SK-N-SH treated with all-trans-retinoic acid at 6 μM for 48 hours (cell line): ENCODE data around the gene CBL.

ENCODE experiments used
- ARNTL ChIP-seq: fragments of 450-650 bp; formaldehyde crosslinking; IDR thresholded peaks from 2 replicates; pipeline ENCODE4 v1.5.0; 2020; ENCODE audit warnings: low read depth, mild to moderate bottlenecking, moderate library complexity, borderline replicate concordance
- CSDC2 ChIP-seq: fragments of 250-450 bp; sonication (Bioruptor Pico); IDR thresholded peaks from 2 replicates; pipeline ENCODE4 v1.5.0; 2020; ENCODE audit warnings: mild to moderate bottlenecking, moderate library complexity
- ISL1 ChIP-seq: fragments of 250-450 bp; sonication (Bioruptor Pico); IDR thresholded peaks from 2 replicates; pipeline ENCODE4 v2.1.2; 2022; ENCODE audit warnings: mild to moderate bottlenecking, moderate library complexity
- PPARA ChIP-seq: fragments of 250-450 bp; sonication (Bioruptor Pico); IDR thresholded peaks from 2 replicates; pipeline ENCODE4 v1.5.0; 2020; ENCODE audit warnings: mild to moderate bottlenecking, borderline replicate concordance
- ZC3H10 ChIP-seq: fragments of 250-450 bp; sonication (Bioruptor Pico); IDR thresholded peaks from 2 replicates; pipeline ENCODE4 v1.5.1; 2021; ENCODE audit warnings: mild to moderate bottlenecking, moderate library complexity
- ZFP30 ChIP-seq: fragments of 450-650 bp; formaldehyde crosslinking; IDR thresholded peaks from 2 replicates; pipeline ENCODE4 v1.5.0; 2022; ENCODE audit warnings: mild to moderate bottlenecking, moderate library complexity
- TF ChIP-seq, protein P1 (sequence below): fragments of 250-450 bp; sonication (Bioruptor Pico); IDR thresholded peaks from 2 replicates; pipeline ENCODE4 v1.5.1; 2020; ENCODE audit warnings: low read depth, mild to moderate bottlenecking, moderate library complexity
- TF ChIP-seq, protein P2 (sequence below): fragments of 250-450 bp; sonication (Bioruptor Pico); IDR thresholded peaks from 2 replicates; pipeline ENCODE4 v1.8.0; 2020; ENCODE audit warnings: mild to moderate bottlenecking, moderate library complexity, borderline replicate concordance

DNA sequence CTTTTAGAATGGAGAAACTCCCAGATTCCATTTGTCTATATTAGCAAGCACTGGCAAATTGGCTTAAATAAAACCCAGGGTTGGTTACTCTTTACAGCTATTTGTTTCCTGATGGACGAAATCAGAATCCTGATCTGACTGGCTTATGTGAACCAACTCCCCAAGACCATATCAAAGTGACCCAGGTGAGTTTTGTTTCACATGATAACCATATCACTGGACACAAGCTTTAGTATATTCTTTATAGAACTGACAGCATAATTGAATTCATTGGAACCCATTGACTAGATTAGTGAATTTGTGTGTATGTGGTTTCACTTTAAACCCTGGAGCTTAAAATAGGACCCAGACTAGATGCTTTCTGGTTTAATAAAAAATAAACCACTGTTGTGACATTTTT lies 71.5 kb downstream of the CBL start:
- TF ChIP-seq ZC3H10 (CRISPR knock-in tag): no peak
- TF ChIP-seq, protein P1, sequence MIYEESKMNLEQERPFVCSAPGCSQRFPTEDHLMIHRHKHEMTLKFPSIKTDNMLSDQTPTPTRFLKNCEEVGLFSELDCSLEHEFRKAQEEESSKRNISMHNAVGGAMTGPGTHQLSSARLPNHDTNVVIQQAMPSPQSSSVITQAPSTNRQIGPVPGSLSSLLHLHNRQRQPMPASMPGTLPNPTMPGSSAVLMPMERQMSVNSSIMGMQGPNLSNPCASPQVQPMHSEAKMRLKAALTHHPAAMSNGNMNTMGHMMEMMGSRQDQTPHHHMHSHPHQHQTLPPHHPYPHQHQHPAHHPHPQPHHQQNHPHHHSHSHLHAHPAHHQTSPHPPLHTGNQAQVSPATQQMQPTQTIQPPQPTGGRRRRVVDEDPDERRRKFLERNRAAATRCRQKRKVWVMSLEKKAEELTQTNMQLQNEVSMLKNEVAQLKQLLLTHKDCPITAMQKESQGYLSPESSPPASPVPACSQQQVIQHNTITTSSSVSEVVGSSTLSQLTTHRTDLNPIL: no peak
- TF ChIP-seq, protein P2, sequence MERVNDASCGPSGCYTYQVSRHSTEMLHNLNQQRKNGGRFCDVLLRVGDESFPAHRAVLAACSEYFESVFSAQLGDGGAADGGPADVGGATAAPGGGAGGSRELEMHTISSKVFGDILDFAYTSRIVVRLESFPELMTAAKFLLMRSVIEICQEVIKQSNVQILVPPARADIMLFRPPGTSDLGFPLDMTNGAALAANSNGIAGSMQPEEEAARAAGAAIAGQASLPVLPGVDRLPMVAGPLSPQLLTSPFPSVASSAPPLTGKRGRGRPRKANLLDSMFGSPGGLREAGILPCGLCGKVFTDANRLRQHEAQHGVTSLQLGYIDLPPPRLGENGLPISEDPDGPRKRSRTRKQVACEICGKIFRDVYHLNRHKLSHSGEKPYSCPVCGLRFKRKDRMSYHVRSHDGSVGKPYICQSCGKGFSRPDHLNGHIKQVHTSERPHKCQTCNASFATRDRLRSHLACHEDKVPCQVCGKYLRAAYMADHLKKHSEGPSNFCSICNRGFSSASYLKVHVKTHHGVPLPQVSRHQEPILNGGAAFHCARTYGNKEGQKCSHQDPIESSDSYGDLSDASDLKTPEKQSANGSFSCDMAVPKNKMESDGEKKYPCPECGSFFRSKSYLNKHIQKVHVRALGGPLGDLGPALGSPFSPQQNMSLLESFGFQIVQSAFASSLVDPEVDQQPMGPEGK (CRISPR knock-in tag): no peak
- no peak for TF ChIP-seq ISL1 (CRISPR knock-in tag)
- no peak for TF ChIP-seq ARNTL
- TF ChIP-seq ZFP30: no peak
- no peak for TF ChIP-seq PPARA (CRISPR knock-in tag)
- TF ChIP-seq CSDC2: no peak
